ENCODE measurements around the gene FBN3.

DNA sequence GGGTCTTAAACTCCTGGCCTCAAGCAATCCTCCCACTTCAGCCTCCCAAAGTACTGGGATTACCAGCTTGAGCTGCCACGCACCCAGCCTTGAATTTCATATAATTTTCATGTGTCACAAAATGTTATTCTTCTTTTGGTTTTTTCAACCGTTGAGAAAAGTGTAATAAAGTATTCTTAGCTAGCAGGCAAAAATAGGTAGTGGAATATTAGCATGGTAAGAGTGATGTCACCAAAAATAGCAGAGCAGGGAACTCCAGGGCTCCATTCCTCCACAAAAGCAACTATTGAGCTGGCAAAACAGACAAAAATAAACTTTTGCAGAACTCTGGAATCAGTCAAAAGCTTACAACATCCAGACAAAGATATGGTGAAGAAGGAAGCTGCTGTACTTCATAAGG is 43.9 kb downstream of the FBN3 start:
- no peak for TF ChIP-seq POLR2A (IDR thresholded peaks at IDR 0.05)
- TF ChIP-seq CTCF (IDR thresholded peaks at IDR 0.05), result no peak
- TF ChIP-seq POLR2AphosphoS5 (IDR thresholded peaks at IDR 0.05), result no peak
- no peak for TF ChIP-seq EP300 (IDR thresholded peaks at IDR 0.05)
